ENCODE data around the gene ZMAT1. TPM values are rescaled to one million over a fixed set of nuclear protein-coding genes. Genes with fewer than 3 reads are reported as not detected.

The ZMAT1 gene
- total and polyA plus RNA-seq, 2 of the 4 experiments (the other 2 are of a cell fraction): 0.03 TPM; not detected in 1

GRCh38 chrX:101932249-101932570 is 383 bp upstream of the ZMAT1 start:
- intact Hi-C loops (cut with micrococcal nuclease): no loop called here
- no peak for ATAC-seq (ENCODE audit: low read depth)
- CTCF ChIA-PET: no interaction called here

More at GRCh38 chrX:101932249-101932570, 383 bp upstream of the ZMAT1 start:
- Histone ChIP-seq H3K9me3 (ENCODE audit: control insufficient read depth, insufficient read depth, low read length) (no peaks in the 10 kb centered on the region), H3K56ac (ENCODE audit: extremely low read depth, insufficient read depth, low read length) (no peak overlapping the region), H4K5ac (ENCODE audit: low read depth, low read length) (no peak overlapping the region), H3K79me1 (ENCODE audit: low read depth in 1 of 2, low read length in 2 of 2) (no peaks in the 10 kb centered on the region), H3K14ac (replicated peaks; ENCODE audit: low read depth, low read length) (no peak overlapping the region), H3K9ac (ENCODE audit: low read depth, low read length) (no peak overlapping the region), H2AFZ (replicated peaks; ENCODE audit: low read length, poor library complexity) (peak overlapping the region; percentile 86), H3K27me3 (ENCODE audit: control insufficient read depth, insufficient read depth, low read length) (no peaks in the 10 kb centered on the region), H2BK120ac (ENCODE audit: low read depth, low read length) (no peak overlapping the region), H3K4ac (ENCODE audit: low read depth, low read length) (no peak overlapping the region), H4K20me1 (ENCODE audit: insufficient read depth, low read length) (no peaks in the 10 kb centered on the region), H4K8ac (ENCODE audit: low read depth in 2 of 2, low read length in 2 of 2) (no peak overlapping the region), H3K23ac (ENCODE audit: low read depth, low read length) (no peak overlapping the region), H3K18ac (ENCODE audit: low read depth, low read length) (no peak overlapping the region), H2BK15ac (ENCODE audit: low read depth, low read length) (no peak overlapping the region), H2AK5ac (ENCODE audit: low read depth, low read length) (no peak overlapping the region), H3K4me3 (ENCODE audit: insufficient read depth, low read depth, low read length) (peak overlapping the region; percentile 37), H4K91ac (ENCODE audit: insufficient read depth, low read depth, low read length) (no peak overlapping the region), H3K27ac (ENCODE audit: insufficient read depth, low read length) (no peak overlapping the region), H2BK20ac (ENCODE audit: low read depth, low read length) (no peak overlapping the region), H2BK5ac (ENCODE audit: low read depth, low read length, poor library complexity, severe bottlenecking) (no peak overlapping the region), H3K36me3 (ENCODE audit: control insufficient read depth, insufficient read depth, low read length) (no peaks in the 10 kb centered on the region), H2AK9ac (replicated peaks; ENCODE audit: low read depth, low read length, poor library complexity) (peak overlapping the region; percentile 77), H3K4me2 (ENCODE audit: low read depth, low read length) (peak overlapping the region; percentile 62; the same call in 1 of the 2 replicates), H3K9me1 (ENCODE audit: insufficient read depth, low read length) (no peaks in the 10 kb centered on the region), H3K4me1 (ENCODE audit: control insufficient read depth, insufficient read depth, low read length) (no peaks in the 10 kb centered on the region)
- POLR2A ChIA-PET (ENCODE audit: unreplicated experiment): no interaction called here
- in situ Hi-C loops (cut with MboI; ENCODE audit: low sequenced_read_pairs) (no loop called here), dilution Hi-C loops (cut with HindIII; ENCODE audit: low sequenced_read_pairs, unreplicated experiment) (no loop called here)
- no peak for DNase-seq
- TF ChIP-seq MAFK (IDR thresholded peaks at IDR 0.05; ENCODE audit: low read depth, low read length) (no peak), CEBPB (IDR thresholded peaks at IDR 0.05; ENCODE audit: low read depth, low read length) (no peak), USF2 (IDR thresholded peaks at IDR 0.05; ENCODE audit: low read depth, low read length) (no peak), RAD21 (IDR thresholded peaks at IDR 0.05; ENCODE audit: low read length) (no peak), MAZ (IDR thresholded peaks at IDR 0.05; ENCODE audit: borderline replicate concordance, low read depth, low read length) (no peak), ELK1 (IDR thresholded peaks at IDR 0.05; ENCODE audit: borderline replicate concordance, low read depth, low read length) (no peak), CHD1 (IDR thresholded peaks at IDR 0.05; ENCODE audit: low read depth, low read length) (no peak), RCOR1 (IDR thresholded peaks at IDR 0.05; ENCODE audit: insufficient replicate concordance, low read length) (no peak), BHLHE40 (IDR thresholded peaks at IDR 0.05; ENCODE audit: low read depth, low read length) (no peak), NFE2L2 (IDR thresholded peaks at IDR 0.05; ENCODE audit: low read depth, low read length) (no peak), CTCF (conservative IDR thresholded peaks at IDR 0.05; ENCODE audit: low read depth, low read length) (no peak), MXI1 (IDR thresholded peaks at IDR 0.05; ENCODE audit: borderline replicate concordance, low read depth, low read length) (no peak)
- WGBS, 2 experiments (ENCODE audit: extremely low coverage in 2 of 2, insufficient read length in 1 of 2): no CpG with 5 or more reads among the region's 8 CpGs
- no TSS peak for BruUV-seq (replicated peaks)
